Fibroblast of lung (primary cell): ENCODE results near the gene NOL4L. TPM values are rescaled to one million over a fixed set of nuclear protein-coding genes. Genes with fewer than 3 reads are reported as not detected.

Experiments
- DNase-seq, 2 donors: peaks; one replicate each; pipeline versions ENCODE4 v3.0.0 to v3.0.0-alpha.2; 2010; ENCODE audit warnings: low read depth in 2 of 2
- H2AFZ ChIP-seq: 2 replicates; pipeline ENCODE4 v1.5.1; 2012; ENCODE audit warnings: low read length, control low read depth, inconsistent platforms
- H3K27ac ChIP-seq: 2 replicates; pipeline ENCODE4 v1.5.1; 2011; ENCODE audit warnings: low read length, control low read depth; ENCODE audit not compliant: insufficient read depth
- H3K27me3 ChIP-seq: 2 replicates; pipeline ENCODE4 v1.5.1; 2011; ENCODE audit warnings: mild to moderate bottlenecking, low read length; ENCODE audit not compliant: control insufficient read depth, insufficient read depth
- H3K36me3 ChIP-seq: 2 replicates; pipeline ENCODE4 v1.5.1; 2011; ENCODE audit warnings: low read length; ENCODE audit not compliant: control insufficient read depth, insufficient read depth
- H3K4me1 ChIP-seq: 2 replicates; pipeline ENCODE4 v1.5.1; 2011; ENCODE audit warnings: low read length; ENCODE audit not compliant: control insufficient read depth, insufficient read depth; ENCODE audit errors: extremely low read depth
- H3K4me2 ChIP-seq: 2 replicates; pipeline ENCODE4 v1.5.1; 2011; ENCODE audit warnings: low read length, control low read depth; ENCODE audit not compliant: insufficient read depth; ENCODE audit errors: extremely low read depth
- H3K4me3 ChIP-seq, 4 experiments: fragments of 200-600 bp in 1 of 4; sonication (generic) in 1 of 4; replicated peaks in 1 of 4; 2 replicates each; pipeline ENCODE4 v1.5.1; 2011 to 2016; ENCODE audit warnings: low read length in 4 of 4, low read depth in 3 of 4, mild to moderate bottlenecking in 3 of 4, control low read depth in 2 of 4, inconsistent platforms in 1 of 4, mixed read lengths in 1 of 4; ENCODE audit not compliant: insufficient read depth in 1 of 4; ENCODE audit errors: control extremely low read depth in 1 of 4
- H3K79me2 ChIP-seq: 2 replicates; pipeline ENCODE4 v1.5.1; 2012; ENCODE audit warnings: mild to moderate bottlenecking, low read length, inconsistent platforms; ENCODE audit not compliant: control insufficient read depth, insufficient read depth
- H3K9ac ChIP-seq: 2 replicates; pipeline ENCODE4 v1.5.1; 2011; ENCODE audit warnings: mild to moderate bottlenecking, low read length, control low read depth; ENCODE audit not compliant: insufficient read depth
- H3K9me3 ChIP-seq: 2 replicates; pipeline ENCODE4 v1.5.1; 2012; ENCODE audit warnings: low read depth, low read length; ENCODE audit not compliant: control insufficient read depth, insufficient read depth
- H4K20me1 ChIP-seq: 2 replicates; pipeline ENCODE4 v1.5.1; 2011; ENCODE audit warnings: low read length; ENCODE audit not compliant: control insufficient read depth, insufficient read depth; ENCODE audit errors: extremely low read depth
- CTCF ChIP-seq, 2 donors: IDR thresholded peaks in 1 of 2; conservative IDR thresholded peaks in 1 of 2; 1 replicate in 1 of 2; 2 replicates in 1 of 2; pipeline ENCODE4 v1.5.1; 2011 to 2012; ENCODE audit warnings: low read length in 2 of 2, control low read depth in 1 of 2, inconsistent platforms in 1 of 2, low read depth in 1 of 2, mild to moderate bottlenecking in 1 of 2
- EZH2 ChIP-seq: IDR thresholded peaks from 2 replicates; pipeline ENCODE4 v1.5.1; 2012; ENCODE audit warnings: low read length, control low read depth, mild to moderate bottlenecking; ENCODE audit errors: missing control alignments
- polyA plus RNA-seq, 2 donors: library from polyadenylated mRNA; depleted of rRNA in 1 of 2; stranded (reverse) in 1 of 2; unstranded in 1 of 2; fragments of >200 nt; gene quantifications; 2 replicates each; pipeline ENCODE4 v1.2.1, GENCODE V29; 2011 to 2012; ENCODE audit warnings: missing spikeins in 1 of 2
- total RNA-seq: library from RNA; depleted of rRNA; stranded (reverse); fragments of >200 nt; gene quantifications from 2 replicates; pipeline ENCODE4 v1.2.1, GENCODE V29; 2014

Gene NOL4L
- total and polyA plus RNA-seq, 2 donors (not counting 1 experiment from before 2014, with no cell fraction given), result 3.2 to 4.0 TPM

- no peak for DNase-seq
- Histone ChIP-seq H2AFZ (no peak overlapping the region), H3K4me1 (no peaks in the 10 kb centered on the region), H3K79me2 (no peaks in the 10 kb centered on the region), H3K9ac (no peak overlapping the region), H3K4me2 (no peak overlapping the region), H3K27ac (no peak overlapping the region), H4K20me1 (no peaks in the 10 kb centered on the region), H3K9me3 (no peaks in the 10 kb centered on the region), H3K36me3 (no peaks in the 10 kb centered on the region), H3K27me3 (peaks cover 5% of the 10 kb centered on the region), H3K4me3 (no peak overlapping the region)
- TF ChIP-seq EZH2 (no peak), CTCF (conservative IDR thresholded peaks at IDR 0.05 in 1 of 2, IDR thresholded peaks at IDR 0.05 in 1 of 2; ENCODE audit: low read depth in 1 of 2, low read length in 2 of 2) (no peak)
These were observed 47.2 kb downstream of the NOL4L start for GRCh38 chr20:32537657-32538525.

- Histone ChIP-seq H3K9ac (no peak overlapping the region), H3K79me2 (no peaks in the 10 kb centered on the region), H2AFZ (no peak overlapping the region), H3K4me1 (no peaks in the 10 kb centered on the region), H4K20me1 (no peaks in the 10 kb centered on the region), H3K4me3 (no peak overlapping the region), H3K27ac (no peak overlapping the region), H3K27me3 (peaks cover 9% of the 10 kb centered on the region), H3K36me3 (no peaks in the 10 kb centered on the region), H3K9me3 (no peaks in the 10 kb centered on the region), H3K4me2 (no peak overlapping the region)
- TF ChIP-seq CTCF (conservative IDR thresholded peaks at IDR 0.05 in 1 of 2, IDR thresholded peaks at IDR 0.05 in 1 of 2; ENCODE audit: low read depth in 1 of 2, low read length in 2 of 2), result no peak
- TF ChIP-seq EZH2, result no peak
- no peak for DNase-seq
These were observed 48.1 kb downstream of the NOL4L start for GRCh38 chr20:32536851-32537656.
